Left ventricle myocardium inferior (tissue), 1 donor: ENCODE data around the gene SLC4A11. TPM values are rescaled to one million over a fixed set of nuclear protein-coding genes. Genes with fewer than 3 reads are reported as not detected.

Source experiments
- DNase-seq: peaks from one replicate; pipeline ENCODE4 v3.0.0-alpha.2; 2020
- H3K27ac ChIP-seq: fragments of 200-600 bp; replicated peaks from 2 replicates; pipeline ENCODE4 v1.8.0; 2021
- H3K27me3 ChIP-seq: fragments of 200-600 bp; 2 replicates; pipeline ENCODE4 v1.8.0; 2021; ENCODE audit warnings: low read depth
- H3K36me3 ChIP-seq: fragments of 200-600 bp; 2 replicates; pipeline ENCODE4 v1.8.0; 2021
- H3K4me1 ChIP-seq: fragments of 200-600 bp; 2 replicates; pipeline ENCODE4 v1.8.0; 2021
- H3K4me3 ChIP-seq: fragments of 200-600 bp; 2 replicates; pipeline ENCODE4 v1.8.0; 2021; ENCODE audit warnings: mild to moderate bottlenecking, moderate library complexity
- H3K9me3 ChIP-seq: fragments of 200-600 bp; replicated peaks from 2 replicates; pipeline ENCODE4 v1.8.0; 2021
- intact Hi-C: fragments of 100-400 bp; cut with micrococcal nuclease; formaldehyde crosslinking; loops from one replicate; pipeline ENCODE4 v1.11.0; 2022
- total RNA-seq: library from RNA; stranded (reverse); fragmentation: NEBNext Ultra II Directional; extraction: Animal tissue kit (Norgen Biotek cat#: 25700); gene quantifications from one replicate; pipeline ENCODE4 v1.2.1, GENCODE V29; 2021
- TF ChIP-seq, protein P1 (sequence below): fragments of 200-600 bp; IDR thresholded peaks from 2 replicates; pipeline ENCODE4 v1.8.0; 2021; ENCODE audit warnings: antibody characterized with exemption, mild to moderate bottlenecking, borderline replicate concordance
- donor health status: DM: no; HTN: yes; CAD: no; lungs with severe emphysema.

The SLC4A11 gene
- total RNA-seq, 1 donor from 2014 or later = 0.11 TPM

DNA sequence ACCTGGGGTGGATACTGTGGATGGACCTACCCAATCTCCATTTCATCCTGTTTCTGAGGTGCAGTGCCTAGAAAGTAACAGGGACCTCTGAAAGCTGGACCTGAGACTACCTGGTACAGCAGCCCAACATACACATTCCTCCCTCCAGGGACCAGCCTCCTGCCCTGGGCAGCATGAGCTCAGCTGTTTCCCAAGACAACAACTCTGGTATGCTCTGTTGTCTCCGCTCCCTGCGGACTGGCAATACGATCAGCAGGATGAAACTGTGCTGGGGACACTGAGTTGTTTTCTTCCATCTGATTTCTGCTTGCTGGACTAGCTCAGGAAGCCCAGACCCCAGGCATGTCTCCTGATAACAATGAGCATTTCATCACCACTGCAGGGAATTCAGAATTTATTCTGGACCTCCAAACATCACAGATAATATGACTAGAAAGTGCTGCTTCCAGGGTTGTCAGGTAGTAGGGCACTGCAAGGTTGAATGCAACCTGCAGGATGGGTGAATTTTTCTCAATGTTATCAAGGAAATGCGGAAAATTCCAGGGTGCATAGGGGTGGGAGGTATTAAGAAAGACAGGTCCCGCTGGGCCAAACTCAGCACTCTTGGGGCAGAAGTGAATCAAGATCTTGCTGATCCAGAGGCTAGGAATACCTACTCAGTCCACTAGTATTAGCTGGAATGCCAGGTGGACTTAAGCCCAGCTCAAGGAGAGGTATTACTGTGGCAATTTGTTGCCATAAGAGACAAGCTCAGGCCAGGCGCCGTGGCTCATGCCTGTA lies 38.9 kb upstream of the SLC4A11 start:
- Histone ChIP-seq H3K4me1 (peaks cover 17% of the 10 kb centered on the region), H3K27ac (no peak overlapping the region), H3K4me3 (no peak overlapping the region), H3K9me3 (no peaks in the 10 kb centered on the region), H3K36me3 (peaks cover 95% of the 10 kb centered on the region), H3K27me3 (no peaks in the 10 kb centered on the region)
- DNase-seq = no peak
- TF ChIP-seq, protein P1, sequence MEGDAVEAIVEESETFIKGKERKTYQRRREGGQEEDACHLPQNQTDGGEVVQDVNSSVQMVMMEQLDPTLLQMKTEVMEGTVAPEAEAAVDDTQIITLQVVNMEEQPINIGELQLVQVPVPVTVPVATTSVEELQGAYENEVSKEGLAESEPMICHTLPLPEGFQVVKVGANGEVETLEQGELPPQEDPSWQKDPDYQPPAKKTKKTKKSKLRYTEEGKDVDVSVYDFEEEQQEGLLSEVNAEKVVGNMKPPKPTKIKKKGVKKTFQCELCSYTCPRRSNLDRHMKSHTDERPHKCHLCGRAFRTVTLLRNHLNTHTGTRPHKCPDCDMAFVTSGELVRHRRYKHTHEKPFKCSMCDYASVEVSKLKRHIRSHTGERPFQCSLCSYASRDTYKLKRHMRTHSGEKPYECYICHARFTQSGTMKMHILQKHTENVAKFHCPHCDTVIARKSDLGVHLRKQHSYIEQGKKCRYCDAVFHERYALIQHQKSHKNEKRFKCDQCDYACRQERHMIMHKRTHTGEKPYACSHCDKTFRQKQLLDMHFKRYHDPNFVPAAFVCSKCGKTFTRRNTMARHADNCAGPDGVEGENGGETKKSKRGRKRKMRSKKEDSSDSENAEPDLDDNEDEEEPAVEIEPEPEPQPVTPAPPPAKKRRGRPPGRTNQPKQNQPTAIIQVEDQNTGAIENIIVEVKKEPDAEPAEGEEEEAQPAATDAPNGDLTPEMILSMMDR = no peak
- intact Hi-C loops = no loop called here

DNA sequence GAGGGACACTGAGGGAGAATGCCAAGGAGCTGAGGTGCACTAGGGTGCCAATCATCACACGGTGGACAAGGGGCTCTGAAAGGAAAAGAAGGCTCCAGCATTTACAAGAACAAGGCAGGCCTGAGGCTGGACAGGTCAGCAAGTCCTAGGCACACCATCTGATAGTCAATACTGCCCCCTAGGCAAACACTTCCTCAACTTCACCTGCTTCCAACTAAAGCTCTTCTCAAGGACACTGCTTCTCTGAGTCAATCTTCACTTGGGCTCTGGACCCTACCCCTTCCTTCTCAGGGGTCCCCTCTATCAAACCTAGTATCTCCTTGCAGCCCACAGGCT lies 37.7 kb upstream of the SLC4A11 start:
- peaks cover 93% of the 10 kb centered on the region for H3K36me3 ChIP-seq
- no peak overlapping the region for H3K4me3 ChIP-seq
- H3K4me1 ChIP-seq = peaks cover 17% of the 10 kb centered on the region
- no peak for DNase-seq
- TF ChIP-seq, protein P1 = peak; percentile 29
- intact Hi-C loops = no loop called here
- no peaks in the 10 kb centered on the region for H3K9me3 ChIP-seq
- H3K27me3 ChIP-seq = no peaks in the 10 kb centered on the region
- no peak overlapping the region for H3K27ac ChIP-seq

DNA sequence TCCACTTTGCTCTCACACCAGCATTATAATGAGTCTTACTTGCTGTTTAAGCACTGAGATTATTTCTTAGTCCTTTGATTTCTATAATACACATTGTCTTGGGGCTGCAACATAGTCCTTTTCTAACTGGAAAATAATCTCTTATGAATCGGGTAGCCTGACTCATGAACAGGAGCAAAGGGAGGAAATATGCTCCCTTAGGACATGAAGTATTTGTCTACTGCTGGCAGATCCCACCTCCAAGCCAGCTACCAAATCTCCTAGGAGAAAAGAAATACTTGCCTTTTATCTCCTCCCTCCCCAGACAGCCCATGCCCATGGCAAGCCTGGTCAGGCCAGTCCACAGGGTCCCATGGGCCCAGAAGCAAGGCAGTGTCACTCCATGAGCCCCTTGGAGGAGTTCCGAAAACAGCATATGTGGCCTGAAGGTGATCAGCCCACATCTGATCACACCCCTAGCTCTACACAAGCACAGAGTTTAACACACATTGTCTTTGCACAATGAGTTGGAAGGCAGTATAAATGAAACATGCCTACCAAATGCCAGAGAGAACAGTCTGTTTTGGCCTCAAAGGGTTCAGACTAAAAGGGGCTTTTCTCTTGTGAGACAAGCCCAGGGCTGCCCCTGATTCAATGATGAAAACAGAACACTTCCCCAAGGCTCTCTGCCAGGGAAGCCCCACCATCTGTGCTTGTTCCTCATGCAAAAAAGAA lies 37.1 kb upstream of the SLC4A11 start:
- no peak for DNase-seq
- no peaks in the 10 kb centered on the region for H3K9me3 ChIP-seq
- peaks cover 92% of the 10 kb centered on the region for H3K36me3 ChIP-seq
- H3K4me3 ChIP-seq = no peak overlapping the region
- intact Hi-C loops = no loop called here
- H3K27ac ChIP-seq = no peak overlapping the region
- peaks cover 17% of the 10 kb centered on the region for H3K4me1 ChIP-seq
- TF ChIP-seq, protein P1 = no peak
- H3K27me3 ChIP-seq = no peaks in the 10 kb centered on the region

DNA sequence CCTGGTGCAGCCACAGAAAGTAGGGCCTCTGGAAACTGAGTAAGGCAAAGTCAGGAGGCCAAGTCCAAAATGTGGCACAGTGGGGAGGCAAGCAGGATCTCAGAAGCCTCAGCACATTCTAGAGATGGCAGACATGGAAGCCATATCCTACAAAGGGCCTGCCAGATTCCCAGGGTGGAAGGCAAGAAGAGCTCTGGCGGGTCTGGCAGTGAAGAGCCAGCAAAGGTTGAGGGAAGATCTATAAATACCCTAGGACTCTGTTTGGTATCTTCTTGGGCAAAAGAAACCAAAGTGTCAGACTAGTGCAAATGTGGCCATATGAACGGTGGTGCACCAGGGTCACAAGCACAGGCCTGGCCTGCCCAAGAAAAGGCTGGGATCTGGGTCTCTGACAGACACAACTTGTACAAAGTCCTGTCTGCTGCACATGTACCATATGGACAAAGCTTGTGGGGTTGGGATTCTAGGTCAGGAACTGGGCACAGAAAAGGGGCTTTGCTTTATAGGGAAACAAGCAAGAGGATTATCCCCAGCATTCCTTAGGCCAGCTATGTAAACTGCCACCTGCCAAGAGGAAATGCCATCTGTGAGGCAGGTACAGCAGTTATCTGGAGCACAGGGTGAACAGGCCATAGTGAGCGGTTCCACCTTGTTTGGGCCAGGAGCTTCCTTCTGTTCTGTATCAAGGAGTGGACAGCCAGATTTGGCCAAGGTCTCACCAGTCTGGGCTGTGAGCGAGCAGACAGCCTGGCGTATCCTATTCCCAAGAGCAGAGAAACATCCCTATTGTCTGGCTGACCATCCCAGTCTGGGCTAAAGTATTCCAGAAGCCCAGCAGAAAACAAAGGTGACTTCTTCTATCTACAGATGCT lies 36.3 kb upstream of the SLC4A11 start:
- no peaks in the 10 kb centered on the region for H3K9me3 ChIP-seq
- no peaks in the 10 kb centered on the region for H3K27me3 ChIP-seq
- H3K36me3 ChIP-seq = peaks cover 92% of the 10 kb centered on the region
- intact Hi-C loops = no loop called here
- H3K4me1 ChIP-seq = peaks cover 17% of the 10 kb centered on the region
- H3K27ac ChIP-seq = no peak overlapping the region
- DNase-seq = no peak
- TF ChIP-seq, protein P1 = no peak
- H3K4me3 ChIP-seq = no peak overlapping the region

DNA sequence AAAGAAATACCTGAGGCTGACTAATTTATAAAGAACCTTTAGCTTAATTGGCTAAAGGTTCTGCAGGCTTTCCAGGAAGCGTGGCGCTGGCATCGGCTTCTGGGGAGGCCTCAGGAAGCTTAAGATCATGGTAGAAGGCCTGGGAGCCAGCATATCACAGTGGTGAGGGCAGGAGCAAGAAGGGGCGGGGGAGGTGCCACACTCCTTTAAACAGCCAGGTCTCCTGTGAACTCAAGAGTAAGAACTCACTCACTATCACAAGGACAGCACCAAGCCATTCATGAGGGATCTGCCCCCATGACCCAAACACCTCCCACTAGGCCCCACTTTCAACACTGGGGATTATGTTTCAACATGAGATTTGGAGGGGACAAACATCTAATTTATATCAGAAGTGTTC lies 34.4 kb upstream of the SLC4A11 start:
- Histone ChIP-seq H3K36me3 (peaks cover 92% of the 10 kb centered on the region), H3K4me1 (peaks cover 17% of the 10 kb centered on the region), H3K4me3 (no peak overlapping the region), H3K9me3 (no peaks in the 10 kb centered on the region), H3K27ac (no peak overlapping the region), H3K27me3 (no peaks in the 10 kb centered on the region)
- no peak for DNase-seq
- intact Hi-C loops = no loop called here
- TF ChIP-seq, protein P1 = no peak
